WERI-Rb-1 (cell line): ENCODE measurements around the gene CD180.

ENCODE experiments used
- DNase-seq: peaks from one replicate; pipeline ENCODE4 v3.0.0-alpha.2; 2020
- H3K27ac ChIP-seq: fragments of 250-450 bp; sonication (Bioruptor Pico); 2 replicates; pipeline ENCODE4 v1.5.1; 2020; ENCODE audit warnings: mild to moderate bottlenecking, moderate library complexity
- H3K27me3 ChIP-seq: fragments of 250-450 bp; sonication (Bioruptor Pico); 2 replicates; pipeline ENCODE4 v1.5.1; 2021; ENCODE audit warnings: mild to moderate bottlenecking, low read depth, moderate library complexity; ENCODE audit not compliant: insufficient read depth, severe bottlenecking
- H3K36me3 ChIP-seq: fragments of 250-450 bp; sonication (Bioruptor Pico); 2 replicates; pipeline ENCODE4 v1.5.1; 2020; ENCODE audit warnings: mild to moderate bottlenecking, moderate library complexity
- H3K4me3 ChIP-seq: 2 replicates; pipeline ENCODE4 v1.5.1; 2011; ENCODE audit warnings: low read depth, mild to moderate bottlenecking, control low read depth, low read length
- H3K9me3 ChIP-seq: fragments of 250-450 bp; sonication (Bioruptor Pico); 2 replicates; pipeline ENCODE4 v1.5.1; 2021; ENCODE audit warnings: mild to moderate bottlenecking, moderate library complexity; ENCODE audit not compliant: severe bottlenecking
- CTCF ChIP-seq: IDR thresholded peaks from 2 replicates; pipeline ENCODE4 v1.5.1; 2011; ENCODE audit warnings: low read depth, mild to moderate bottlenecking, control low read depth, inconsistent platforms, low read length

CD180 gene

GRCh38 chr5:67215519-67216471 is 19.2 kb upstream of the CD180 start:
- DNase-seq, result no peak

DNA sequence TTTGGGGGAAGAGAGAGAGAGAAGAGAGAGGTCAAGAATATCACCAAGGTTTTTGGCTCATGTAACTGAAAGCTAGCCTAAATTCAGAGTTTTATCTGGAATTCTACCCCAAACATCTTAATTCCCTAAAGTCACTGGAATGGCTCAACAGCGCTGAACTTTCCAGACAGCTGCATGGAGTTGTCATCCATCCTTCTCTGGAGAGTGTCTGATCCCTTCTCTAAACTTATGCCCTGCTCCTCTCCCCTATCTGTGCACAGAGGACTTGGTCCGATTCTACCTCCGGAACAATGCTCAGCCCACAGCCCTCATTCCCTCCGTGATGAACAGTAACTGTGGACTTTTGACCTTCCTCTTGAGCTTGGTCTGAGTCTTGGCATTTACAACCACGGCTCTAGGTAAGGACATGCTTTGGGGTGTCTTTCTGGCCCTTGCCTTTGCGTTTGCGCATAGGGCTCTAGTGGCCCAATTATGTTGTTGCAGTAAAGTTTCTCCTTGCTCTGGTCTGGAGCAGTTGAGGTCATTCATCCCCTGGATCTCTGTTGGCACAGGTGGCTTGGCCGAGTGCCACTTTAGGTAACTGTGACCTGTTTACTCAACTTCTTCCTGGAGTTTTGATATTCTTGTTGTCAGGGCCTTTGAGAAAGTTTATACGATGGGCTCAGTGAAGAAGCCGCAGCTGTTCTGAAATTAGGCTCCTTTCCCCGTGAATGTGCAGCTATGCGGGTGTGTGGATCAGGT is 18.3 kb upstream of the CD180 start:
- DNase-seq, result no peak
- no peaks in the 10 kb centered on the region for H3K27me3 ChIP-seq
- H3K4me3 ChIP-seq, result no peak overlapping the region
- H3K36me3 ChIP-seq, result no peaks in the 10 kb centered on the region
- H3K9me3 ChIP-seq, result no peaks in the 10 kb centered on the region
- no peak for TF ChIP-seq CTCF
- H3K27ac ChIP-seq, result no peak overlapping the region

More at GRCh38 chr5:67215519-67216471, 19.2 kb upstream of the CD180 start:
- H3K36me3 ChIP-seq, result no peaks in the 10 kb centered on the region
- no peaks in the 10 kb centered on the region for H3K9me3 ChIP-seq
- H3K27me3 ChIP-seq, result no peaks in the 10 kb centered on the region
- no peak overlapping the region for H3K27ac ChIP-seq
- H3K4me3 ChIP-seq, result no peak overlapping the region
- TF ChIP-seq CTCF, result no peak

- no peaks in the 10 kb centered on the region for H3K36me3 ChIP-seq
- no peak overlapping the region for H3K27ac ChIP-seq
- no peak for TF ChIP-seq CTCF
- no peaks in the 10 kb centered on the region for H3K9me3 ChIP-seq
- H3K4me3 ChIP-seq, result no peak overlapping the region
- no peaks in the 10 kb centered on the region for H3K27me3 ChIP-seq
- no peak for DNase-seq
Observed at GRCh38 chr5:67214036-67214435, 17.4 kb upstream of the CD180 start.

DNA sequence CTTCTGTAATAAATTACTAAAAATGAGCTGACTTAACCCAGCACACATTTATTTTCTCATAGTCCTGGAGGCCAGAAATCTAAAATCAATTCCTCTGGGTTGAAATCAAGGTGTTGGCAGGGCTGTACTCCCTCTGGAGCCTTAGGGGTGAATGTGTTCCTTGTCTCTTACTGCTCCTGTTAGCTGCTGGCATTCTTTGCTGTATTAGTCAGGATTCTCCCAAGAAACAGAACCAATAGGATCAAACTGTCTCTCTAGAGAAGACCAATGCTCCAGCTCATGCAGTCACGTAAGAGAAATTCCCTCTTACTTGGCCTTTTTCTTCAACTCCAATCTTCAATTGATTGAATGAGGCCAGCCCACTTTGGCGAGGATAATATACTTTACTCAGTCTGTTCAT is 15.3 kb upstream of the CD180 start:
- H3K4me3 ChIP-seq, result no peak overlapping the region
- no peaks in the 10 kb centered on the region for H3K9me3 ChIP-seq
- no peak for TF ChIP-seq CTCF
- H3K36me3 ChIP-seq, result no peaks in the 10 kb centered on the region
- H3K27ac ChIP-seq, result no peak overlapping the region
- no peak for DNase-seq
- no peaks in the 10 kb centered on the region for H3K27me3 ChIP-seq

GRCh38 chr5:67209141-67209771 is 12.7 kb upstream of the CD180 start:
- H3K4me3 ChIP-seq, result no peak overlapping the region
- H3K27ac ChIP-seq, result no peak overlapping the region
- peak; percentile 67 for DNase-seq
- no peaks in the 10 kb centered on the region for H3K36me3 ChIP-seq
- peak; percentile 74 for TF ChIP-seq CTCF
- H3K9me3 ChIP-seq, result no peaks in the 10 kb centered on the region
- H3K27me3 ChIP-seq, result no peaks in the 10 kb centered on the region
